NCI-H524 treated with DMSO at 0.1 percent for 48 hours (cell line): ENCODE data around the gene MGAT3.

Experiments used
- DNase-seq: peaks from one replicate; lab custom pipeline; 2025; lab: John Stamatoyannopoulos, UW

Gene MGAT3

GRCh38 chr22:39472570-39473556 lies 16.1 kb downstream of the MGAT3 start:
- no peak for DNase-seq

DNA sequence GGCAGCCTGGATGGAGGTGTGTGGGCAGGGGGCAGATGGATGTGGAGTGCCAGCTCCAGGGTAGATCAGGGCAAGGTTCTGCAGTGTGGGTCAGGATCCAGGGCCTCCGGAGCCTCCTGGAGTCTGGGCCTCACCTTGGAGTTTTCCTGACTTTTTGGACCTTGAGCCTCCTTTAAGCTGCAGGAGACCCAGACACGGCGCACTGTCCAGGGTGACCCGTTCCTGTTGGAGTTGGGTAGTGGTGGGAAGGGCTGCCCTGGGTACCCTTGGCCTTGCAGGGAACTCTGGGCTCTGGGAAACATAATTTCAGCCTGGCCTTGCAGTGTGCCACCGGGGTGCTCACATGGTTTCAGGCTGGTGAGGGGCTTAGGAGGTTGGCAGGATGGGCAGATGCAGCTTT lies 17.0 kb downstream of the MGAT3 start:
- no peak for DNase-seq

- DNase-seq: no peak
Observed at GRCh38 chr22:39474351-39475111, 17.7 kb downstream of the MGAT3 start.

GRCh38 chr22:39475337-39475736 lies 18.5 kb downstream of the MGAT3 start:
- DNase-seq: no peak

- DNase-seq: no peak
Observed at GRCh38 chr22:39475902-39476301, 19.1 kb downstream of the MGAT3 start.

DNA sequence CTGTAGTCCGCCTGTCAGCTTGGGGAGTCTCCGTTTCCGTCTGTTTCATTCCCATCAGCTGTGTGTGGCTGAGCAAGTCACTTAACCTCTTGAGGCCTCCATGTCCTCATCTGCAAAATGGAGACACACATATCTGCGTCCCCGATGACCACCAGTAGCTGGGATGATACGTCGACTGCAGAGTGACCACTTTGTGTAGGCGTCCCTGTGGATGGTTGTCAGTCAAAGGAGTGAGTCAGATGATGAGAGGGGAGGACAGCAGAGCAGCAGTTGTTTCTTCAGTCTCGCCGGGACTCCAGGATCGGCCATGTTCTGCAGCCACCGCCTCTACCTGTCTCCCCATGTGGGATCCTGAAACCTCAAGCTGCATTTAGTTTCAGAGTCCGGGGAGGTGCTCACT lies 19.9 kb downstream of the MGAT3 start:
- no peak for DNase-seq

DNA sequence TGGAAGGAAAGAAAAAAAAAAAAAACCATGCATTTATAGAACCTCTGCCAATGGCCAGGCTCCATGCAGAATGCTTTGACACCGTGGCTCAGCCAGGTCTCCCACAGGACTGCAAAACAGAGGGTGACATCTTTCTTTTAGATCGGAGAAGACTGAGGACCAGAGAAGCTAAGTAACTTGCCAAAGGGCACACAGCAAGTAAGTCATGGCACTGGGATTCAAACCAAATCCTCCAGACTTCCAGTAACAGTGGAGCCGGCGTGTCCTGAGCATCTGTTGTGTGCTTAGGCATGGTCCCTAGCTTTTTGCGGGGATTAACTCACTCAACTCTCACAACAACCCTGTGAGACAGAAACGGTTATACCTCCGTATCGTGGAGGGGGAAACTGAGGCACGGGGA lies 20.7 kb downstream of the MGAT3 start:
- DNase-seq: no peak

GRCh38 chr22:39478441-39478850 lies 21.6 kb downstream of the MGAT3 start:
- DNase-seq: no peak

DNA sequence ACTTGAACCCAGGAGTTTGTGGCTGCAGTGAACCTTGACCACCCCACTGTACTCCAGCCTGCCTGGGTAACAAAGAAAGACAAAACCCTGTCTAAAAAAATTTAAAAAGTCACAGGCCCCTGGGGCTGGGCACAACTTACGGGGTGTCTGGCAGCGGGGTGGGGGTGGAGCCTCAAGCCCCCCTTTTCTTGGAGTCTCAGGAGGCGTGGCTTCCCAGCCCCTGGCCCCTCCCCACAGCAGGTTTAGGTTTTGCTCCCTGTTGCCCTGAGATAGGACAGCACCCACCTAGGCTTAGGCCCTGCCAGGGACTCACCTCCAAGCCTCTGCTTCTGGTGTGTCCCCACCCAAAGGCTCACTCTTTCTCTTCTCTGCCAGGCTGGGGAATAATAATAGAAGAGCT lies 22.4 kb downstream of the MGAT3 start:
- DNase-seq: no peak

DNA sequence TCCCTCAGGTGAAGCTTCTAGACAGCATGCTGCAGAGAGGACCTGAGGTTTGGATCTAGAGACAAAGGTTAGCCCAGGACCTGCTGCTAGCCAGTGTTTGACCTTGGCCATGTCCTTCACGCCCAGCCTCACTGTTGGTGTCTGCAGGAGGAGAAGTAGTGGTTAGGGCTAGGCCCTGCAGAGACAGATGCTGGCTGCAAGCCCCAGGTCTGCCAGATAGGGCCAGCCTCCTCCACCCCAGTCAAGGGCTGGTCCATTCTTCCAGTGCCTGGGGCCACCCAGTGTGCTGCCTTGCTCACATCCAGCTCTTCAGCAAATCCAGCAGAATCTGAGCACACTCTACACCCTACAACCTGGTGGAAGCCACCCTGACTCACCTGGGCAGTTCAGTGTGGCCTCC lies 23.7 kb downstream of the MGAT3 start:
- DNase-seq: no peak

GRCh38 chr22:39481054-39481453 lies 24.2 kb downstream of the MGAT3 start:
- no peak for DNase-seq

DNA sequence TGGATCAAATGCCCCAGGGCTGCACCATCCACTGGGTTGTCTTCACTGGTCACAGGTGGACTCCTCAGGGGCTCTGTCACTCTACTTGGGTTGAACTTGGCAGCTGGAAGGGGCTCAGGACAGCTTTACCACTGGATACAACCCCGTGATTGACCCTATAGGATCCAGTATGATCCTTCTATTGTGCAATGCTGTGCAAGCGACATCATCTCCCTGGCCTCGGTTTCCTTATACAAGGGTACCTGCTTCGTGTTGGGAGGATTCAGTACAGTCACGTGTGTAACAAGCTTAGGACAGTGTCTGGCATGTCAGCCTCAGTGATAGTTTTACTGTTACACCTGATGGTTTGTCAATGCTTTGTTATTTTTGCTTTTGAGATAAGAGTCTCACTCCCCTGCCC lies 24.8 kb downstream of the MGAT3 start:
- DNase-seq: no peak

DNA sequence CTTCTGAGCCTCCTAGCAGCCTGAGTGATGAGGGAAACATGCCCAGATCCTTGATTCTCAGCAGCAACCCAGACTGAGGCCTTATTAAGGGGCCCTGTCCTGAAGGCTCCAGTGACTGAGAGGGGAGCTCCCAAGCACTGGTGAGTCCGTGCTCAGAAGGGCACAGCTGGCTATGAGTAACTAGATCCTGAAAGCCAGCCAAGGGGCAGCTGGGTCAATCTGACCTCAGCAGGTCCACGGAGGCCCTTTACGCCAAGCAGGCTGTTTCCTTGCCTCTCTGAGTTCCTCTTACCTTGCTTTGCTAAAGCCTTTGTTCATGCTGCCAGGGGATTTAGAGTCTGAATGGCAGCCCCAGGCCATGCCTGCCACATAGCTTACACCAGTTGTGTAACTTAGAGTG lies 26.0 kb downstream of the MGAT3 start:
- DNase-seq: no peak

- no peak for DNase-seq
Observed at GRCh38 chr22:39486951-39487825, 30.4 kb downstream of the MGAT3 start.

DNA sequence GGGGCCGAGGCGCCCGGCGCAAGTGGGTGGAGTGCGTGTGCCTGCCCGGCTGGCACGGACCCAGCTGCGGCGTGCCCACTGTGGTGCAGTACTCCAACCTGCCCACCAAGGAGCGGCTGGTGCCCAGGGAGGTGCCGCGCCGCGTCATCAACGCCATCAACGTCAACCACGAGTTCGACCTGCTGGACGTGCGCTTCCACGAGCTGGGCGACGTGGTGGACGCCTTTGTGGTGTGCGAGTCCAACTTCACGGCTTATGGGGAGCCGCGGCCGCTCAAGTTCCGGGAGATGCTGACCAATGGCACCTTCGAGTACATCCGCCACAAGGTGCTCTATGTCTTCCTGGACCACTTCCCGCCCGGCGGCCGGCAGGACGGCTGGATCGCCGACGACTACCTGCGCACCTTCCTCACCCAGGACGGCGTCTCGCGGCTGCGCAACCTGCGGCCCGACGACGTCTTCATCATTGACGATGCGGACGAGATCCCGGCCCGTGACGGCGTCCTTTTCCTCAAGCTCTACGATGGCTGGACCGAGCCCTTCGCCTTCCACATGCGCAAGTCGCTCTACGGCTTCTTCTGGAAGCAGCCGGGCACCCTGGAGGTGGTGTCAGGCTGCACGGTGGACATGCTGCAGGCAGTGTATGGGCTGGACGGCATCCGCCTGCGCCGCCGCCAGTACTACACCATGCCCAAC lies 31.2 kb downstream of the MGAT3 start:
- no peak for DNase-seq

- no peak for DNase-seq
Observed at GRCh38 chr22:39488563-39489083, 31.8 kb downstream of the MGAT3 start.

DNA sequence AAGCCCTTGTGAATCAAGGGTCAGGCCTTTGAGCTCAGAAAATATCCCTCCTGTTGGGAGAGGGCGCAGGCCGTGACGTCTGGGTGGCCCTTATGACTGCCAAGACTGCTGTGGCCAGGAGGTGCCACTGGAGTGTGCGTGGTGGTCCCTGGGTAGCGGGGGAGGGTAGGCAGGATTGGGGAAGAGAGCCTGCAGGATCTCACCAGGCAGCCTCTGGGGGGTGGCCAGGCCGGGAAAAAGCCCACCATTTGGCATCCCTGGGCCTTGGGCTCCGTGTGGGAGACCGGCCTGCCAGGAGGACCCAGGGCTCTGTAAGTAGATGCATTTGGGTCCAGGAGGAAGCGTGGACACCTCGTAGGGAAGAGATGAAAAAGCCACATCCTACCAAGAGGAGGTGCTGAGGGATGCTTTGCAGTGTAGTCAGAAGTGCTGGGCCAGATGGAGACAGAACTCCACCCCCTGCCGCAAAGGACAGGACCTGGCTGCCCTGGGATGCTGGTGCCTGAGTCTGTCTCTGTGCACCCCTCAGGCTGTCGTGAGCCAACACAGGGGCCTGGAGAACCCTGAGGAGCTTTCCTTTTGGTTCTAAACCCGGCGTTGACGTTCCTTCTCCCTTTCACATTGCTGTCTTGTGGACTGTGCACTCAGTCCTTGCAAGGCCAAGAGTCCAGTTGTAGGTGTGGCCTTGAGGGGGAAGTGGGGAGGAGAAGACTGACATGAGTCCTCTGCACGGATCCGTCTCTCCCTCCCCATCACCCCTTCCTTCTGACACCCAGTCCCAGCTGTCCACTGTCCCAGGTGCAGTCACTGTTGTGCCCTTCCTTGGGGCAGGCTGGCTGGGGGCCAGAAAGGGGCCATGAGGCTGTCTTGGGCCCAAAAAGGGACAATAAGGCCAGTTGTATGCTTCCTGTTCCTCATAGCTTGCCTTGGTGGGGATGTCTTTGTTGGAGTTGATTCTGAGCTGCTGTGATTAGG lies 32.6 kb downstream of the MGAT3 start:
- DNase-seq: no peak

DNA sequence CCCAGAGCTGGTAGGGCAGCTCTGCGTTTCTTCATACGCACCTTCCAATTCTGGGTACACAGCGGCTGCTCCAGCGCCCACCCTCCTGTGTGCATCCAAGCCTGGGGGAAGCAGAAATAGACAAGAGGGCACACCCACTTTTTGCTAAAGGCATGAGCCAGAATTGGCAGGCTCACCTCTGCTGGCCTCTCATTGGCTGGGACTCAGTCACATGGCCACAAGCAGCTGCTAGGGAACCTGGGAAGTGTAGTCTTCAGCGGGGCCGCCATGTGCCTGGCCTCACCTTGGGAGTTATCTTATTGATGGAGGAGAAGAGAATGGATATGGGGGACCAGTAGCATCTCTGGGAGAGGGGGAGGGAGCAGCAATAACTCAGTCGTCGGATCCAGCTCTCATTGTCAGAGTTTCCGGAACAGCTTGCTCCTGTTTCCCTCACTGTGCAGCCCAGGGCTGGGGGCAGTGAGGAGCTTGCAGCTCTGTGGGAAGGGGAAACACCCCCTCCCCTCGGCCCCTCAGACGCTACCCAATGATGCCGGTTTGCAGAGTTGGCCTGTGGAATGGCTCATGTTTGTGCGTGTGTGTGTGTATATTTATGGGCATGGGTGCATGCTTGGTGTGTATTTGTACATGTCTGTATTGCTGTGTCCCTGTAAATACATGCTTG lies 33.5 kb downstream of the MGAT3 start:
- peak; percentile 40 for DNase-seq

- DNase-seq: no peak
Observed at GRCh38 chr22:39490966-39491680, 34.3 kb downstream of the MGAT3 start.
